GM12878 (cell line): ENCODE measurements around the gene WSCD2. TPM values are rescaled to one million over a fixed set of nuclear protein-coding genes. Genes with fewer than 3 reads are reported as not detected.

Source experiments
- ASH2L ChIP-seq: fragments of 300-600, 200-600 bp; sonication (generic); IDR thresholded peaks from 2 replicates; pipeline ENCODE4 v1.6.1; 2017; ENCODE audit warnings: low read depth, mild to moderate bottlenecking, borderline replicate concordance
- FOXM1 ChIP-seq: IDR thresholded peaks from 2 replicates; pipeline ENCODE4 v1.6.1; 2012; ENCODE audit warnings: low read depth, mild to moderate bottlenecking, inconsistent platforms, low read length, moderate library complexity
- NFYA ChIP-seq: IDR thresholded peaks from 2 replicates; pipeline ENCODE4 v1.6.1; 2011; ENCODE audit warnings: low read depth, mild to moderate bottlenecking, low read length, improper control_type of control experiment, borderline replicate concordance
- POLR2AphosphoS2 ChIP-seq: IDR thresholded peaks from 2 replicates; pipeline ENCODE4 v1.6.1; 2011; ENCODE audit warnings: low read depth, mild to moderate bottlenecking, low read length, improper control_type of control experiment, moderate library complexity
- SMC3 ChIP-seq: IDR thresholded peaks from 2 replicates; pipeline ENCODE4 v1.6.1; 2011; ENCODE audit warnings: low read length, improper control_type of control experiment, borderline replicate concordance
- SUZ12 ChIP-seq: fragments of 200-600 bp; sonication (generic); IDR thresholded peaks from one replicate; pipeline ENCODE4 v1.6.1; 2018; ENCODE audit warnings: antibody characterized with exemption, mild to moderate bottlenecking; ENCODE audit not compliant: unreplicated experiment
- ZNF274 ChIP-seq: IDR thresholded peaks from one replicate; pipeline ENCODE4 v1.8.0; 2011; ENCODE audit not compliant: insufficient read length, insufficient read depth
- ZSCAN29 ChIP-seq: fragments of 450-650 bp; IDR thresholded peaks from 2 replicates; pipeline ENCODE4 v1.6.1; 2017; ENCODE audit warnings: mild to moderate bottlenecking, moderate library complexity
- polyA plus RNA-seq, 11 experiments: library from polyadenylated mRNA; depleted of rRNA in 4 of 11; unstranded in 6 of 11; stranded (reverse) in 5 of 11; fragments of >200 nt; fragmentation: Nextera tagmentation in 4 of 11; fragmentation: Illumina TruSeq in 1 of 11; extraction: Ambion mirVana in 4 of 11; extraction: Trizol in 1 of 11; gene quantifications; 1 replicate in 1 of 11; 2 replicates in 10 of 11; pipeline versions ENCODE4 v1.2.1 to v1.2.3, GENCODE V29; 2011 to 2016; ENCODE audit warnings: inconsistent platforms in 2 of 11, missing spikeins in 2 of 11, low read depth in 1 of 11
- total RNA-seq, 4 experiments: library from RNA; depleted of rRNA in 3 of 4; stranded (reverse); fragments of >200 nt in 3 of 4; fragmentation: Illumina TruSeq in 1 of 4; extraction: Trizol in 1 of 4; gene quantifications; 2 replicates each; pipeline versions ENCODE4 v1.2.1 to v1.2.3, GENCODE V29; 2013 to 2021
- TF ChIP-seq, protein P1 (sequence below): fragments of 150-350 bp; IDR thresholded peaks from 2 replicates; pipeline ENCODE4 v1.6.1; 2016; ENCODE audit warnings: low read depth, low read length
- TF ChIP-seq, protein P2 (sequence below): fragments of 450-650 bp; IDR thresholded peaks from 2 replicates; pipeline ENCODE4 v1.6.1; 2016; ENCODE audit warnings: mild to moderate bottlenecking, moderate library complexity, borderline replicate concordance

Gene WSCD2
- total and polyA plus RNA-seq, 10 of the 15 experiments (the other 5 are each of a cell fraction or from before 2014, with no cell fraction given), result 0.41 TPM; not detected in 9

DNA sequence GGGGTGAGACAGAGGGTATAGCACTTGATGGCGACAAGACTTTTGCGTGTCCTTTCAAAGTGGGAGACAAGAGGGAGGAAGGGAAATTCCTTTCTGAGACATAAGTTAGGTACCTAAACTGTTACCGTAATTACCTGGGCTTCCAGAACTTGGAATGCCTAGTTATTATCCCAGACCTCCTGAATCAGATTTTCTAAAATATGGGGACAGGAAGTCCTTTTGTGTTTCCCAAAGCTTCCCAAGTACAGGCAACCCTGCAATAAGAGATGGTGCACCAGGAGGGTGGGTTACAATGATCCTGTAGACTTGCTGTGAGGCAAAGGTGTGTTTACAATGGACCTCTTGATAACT lies 126.1 kb downstream of the WSCD2 start (continued):
- TF ChIP-seq, protein P1, sequence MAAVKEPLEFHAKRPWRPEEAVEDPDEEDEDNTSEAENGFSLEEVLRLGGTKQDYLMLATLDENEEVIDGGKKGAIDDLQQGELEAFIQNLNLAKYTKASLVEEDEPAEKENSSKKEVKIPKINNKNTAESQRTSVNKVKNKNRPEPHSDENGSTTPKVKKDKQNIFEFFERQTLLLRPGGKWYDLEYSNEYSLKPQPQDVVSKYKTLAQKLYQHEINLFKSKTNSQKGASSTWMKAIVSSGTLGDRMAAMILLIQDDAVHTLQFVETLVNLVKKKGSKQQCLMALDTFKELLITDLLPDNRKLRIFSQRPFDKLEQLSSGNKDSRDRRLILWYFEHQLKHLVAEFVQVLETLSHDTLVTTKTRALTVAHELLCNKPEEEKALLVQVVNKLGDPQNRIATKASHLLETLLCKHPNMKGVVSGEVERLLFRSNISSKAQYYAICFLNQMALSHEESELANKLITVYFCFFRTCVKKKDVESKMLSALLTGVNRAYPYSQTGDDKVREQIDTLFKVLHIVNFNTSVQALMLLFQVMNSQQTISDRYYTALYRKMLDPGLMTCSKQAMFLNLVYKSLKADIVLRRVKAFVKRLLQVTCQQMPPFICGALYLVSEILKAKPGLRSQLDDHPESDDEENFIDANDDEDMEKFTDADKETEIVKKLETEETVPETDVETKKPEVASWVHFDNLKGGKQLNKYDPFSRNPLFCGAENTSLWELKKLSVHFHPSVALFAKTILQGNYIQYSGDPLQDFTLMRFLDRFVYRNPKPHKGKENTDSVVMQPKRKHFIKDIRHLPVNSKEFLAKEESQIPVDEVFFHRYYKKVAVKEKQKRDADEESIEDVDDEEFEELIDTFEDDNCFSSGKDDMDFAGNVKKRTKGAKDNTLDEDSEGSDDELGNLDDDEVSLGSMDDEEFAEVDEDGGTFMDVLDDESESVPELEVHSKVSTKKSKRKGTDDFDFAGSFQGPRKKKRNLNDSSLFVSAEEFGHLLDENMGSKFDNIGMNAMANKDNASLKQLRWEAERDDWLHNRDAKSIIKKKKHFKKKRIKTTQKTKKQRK, result no peak
- TF ChIP-seq SMC3, result no peak
- TF ChIP-seq POLR2AphosphoS2, result no peak
- TF ChIP-seq ZNF274, result no peak
- TF ChIP-seq, protein P2, sequence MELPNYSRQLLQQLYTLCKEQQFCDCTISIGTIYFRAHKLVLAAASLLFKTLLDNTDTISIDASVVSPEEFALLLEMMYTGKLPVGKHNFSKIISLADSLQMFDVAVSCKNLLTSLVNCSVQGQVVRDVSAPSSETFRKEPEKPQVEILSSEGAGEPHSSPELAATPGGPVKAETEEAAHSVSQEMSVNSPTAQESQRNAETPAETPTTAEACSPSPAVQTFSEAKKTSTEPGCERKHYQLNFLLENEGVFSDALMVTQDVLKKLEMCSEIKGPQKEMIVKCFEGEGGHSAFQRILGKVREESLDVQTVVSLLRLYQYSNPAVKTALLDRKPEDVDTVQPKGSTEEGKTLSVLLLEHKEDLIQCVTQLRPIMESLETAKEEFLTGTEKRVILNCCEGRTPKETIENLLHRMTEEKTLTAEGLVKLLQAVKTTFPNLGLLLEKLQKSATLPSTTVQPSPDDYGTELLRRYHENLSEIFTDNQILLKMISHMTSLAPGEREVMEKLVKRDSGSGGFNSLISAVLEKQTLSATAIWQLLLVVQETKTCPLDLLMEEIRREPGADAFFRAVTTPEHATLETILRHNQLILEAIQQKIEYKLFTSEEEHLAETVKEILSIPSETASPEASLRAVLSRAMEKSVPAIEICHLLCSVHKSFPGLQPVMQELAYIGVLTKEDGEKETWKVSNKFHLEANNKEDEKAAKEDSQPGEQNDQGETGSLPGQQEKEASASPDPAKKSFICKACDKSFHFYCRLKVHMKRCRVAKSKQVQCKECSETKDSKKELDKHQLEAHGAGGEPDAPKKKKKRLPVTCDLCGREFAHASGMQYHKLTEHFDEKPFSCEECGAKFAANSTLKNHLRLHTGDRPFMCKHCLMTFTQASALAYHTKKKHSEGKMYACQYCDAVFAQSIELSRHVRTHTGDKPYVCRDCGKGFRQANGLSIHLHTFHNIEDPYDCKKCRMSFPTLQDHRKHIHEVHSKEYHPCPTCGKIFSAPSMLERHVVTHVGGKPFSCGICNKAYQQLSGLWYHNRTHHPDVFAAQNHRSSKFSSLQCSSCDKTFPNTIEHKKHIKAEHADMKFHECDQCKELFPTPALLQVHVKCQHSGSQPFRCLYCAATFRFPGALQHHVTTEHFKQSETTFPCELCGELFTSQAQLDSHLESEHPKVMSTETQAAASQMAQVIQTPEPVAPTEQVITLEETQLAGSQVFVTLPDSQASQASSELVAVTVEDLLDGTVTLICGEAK, result no peak
- TF ChIP-seq ZSCAN29, result no peak
- no peak for TF ChIP-seq FOXM1
- no peak for TF ChIP-seq ASH2L
- no peak for TF ChIP-seq NFYA
- TF ChIP-seq SUZ12, result no peak
